Glutamatergic neuron (in vitro differentiated cells): ENCODE measurements around the gene DPP3. TPM values are rescaled to one million over a fixed set of nuclear protein-coding genes. Genes with fewer than 3 reads are reported as not detected.
"Not testable (repeated sequence)": the region's sequence is repeated elsewhere in the genome, so short reads cannot be mapped to it uniquely, and the experiment has no call there.

Experiments used
- DNase-seq: peaks from one replicate; pipeline ENCODE4 v3.0.0; 2022
- H3K27ac Mint-ChIP-seq: one replicate; pipeline ENCODE4 v1.8.0; 2020; ENCODE audit warnings: mild to moderate bottlenecking, mixed read lengths, inconsistent platforms; ENCODE audit not compliant: unreplicated experiment
- H3K27me3 Mint-ChIP-seq: one replicate; pipeline ENCODE4 v1.8.0; 2020; ENCODE audit warnings: mild to moderate bottlenecking, moderate library complexity, mixed read lengths, inconsistent platforms; ENCODE audit not compliant: unreplicated experiment
- H3K36me3 Mint-ChIP-seq: one replicate; pipeline ENCODE4 v1.8.0; 2020; ENCODE audit warnings: mild to moderate bottlenecking, mixed read lengths, inconsistent platforms; ENCODE audit not compliant: unreplicated experiment
- H3K4me1 Mint-ChIP-seq: one replicate; pipeline ENCODE4 v1.8.0; 2020; ENCODE audit warnings: mild to moderate bottlenecking, low read depth, mixed read lengths, inconsistent platforms; ENCODE audit not compliant: unreplicated experiment
- H3K4me3 Mint-ChIP-seq: one replicate; pipeline ENCODE4 v1.8.0; 2020; ENCODE audit warnings: mild to moderate bottlenecking, mixed read lengths, inconsistent platforms; ENCODE audit not compliant: unreplicated experiment
- H3K9me3 Mint-ChIP-seq: one replicate; pipeline ENCODE4 v1.8.0; 2020; ENCODE audit warnings: mild to moderate bottlenecking, moderate library complexity, mixed read lengths, inconsistent platforms; ENCODE audit not compliant: unreplicated experiment
- CTCF ChIP-seq: fragments of 200-600 bp; sonication (generic); IDR thresholded peaks from one replicate; pipeline ENCODE4 v1.5.0; 2021; ENCODE audit not compliant: partially characterized antibody, unreplicated experiment
- total RNA-seq: library from RNA; stranded (reverse); fragmentation: NEBNext Ultra II Directional; extraction: Animal tissue kit (Norgen Biotek cat#: 25700); gene quantifications from one replicate; pipeline ENCODE4 v1.2.1, GENCODE V29; 2021; ENCODE audit not compliant: unreplicated experiment

Gene DPP3
- total RNA-seq, 1 donor from 2014 or later: 72.0 TPM

GRCh38 chr11:66530927-66531709 lies 50.9 kb downstream of the DPP3 start:
- Mint-ChIP-seq H3K9me3 (no peaks in the 10 kb centered on the region), H3K27ac (no peak overlapping the region), H3K4me1 (no peaks in the 10 kb centered on the region), H3K27me3 (peaks cover 4% of the 10 kb centered on the region), H3K36me3 (no peaks in the 10 kb centered on the region), H3K4me3 (no peak overlapping the region)
- no peak for DNase-seq
- TF ChIP-seq CTCF: no peak

GRCh38 chr11:66531841-66532240 lies 51.6 kb downstream of the DPP3 start:
- Mint-ChIP-seq H3K27ac (no peak overlapping the region), H3K9me3 (no peaks in the 10 kb centered on the region), H3K36me3 (no peaks in the 10 kb centered on the region), H3K4me3 (no peak overlapping the region), H3K27me3 (peaks cover 4% of the 10 kb centered on the region), H3K4me1 (no peaks in the 10 kb centered on the region)
- TF ChIP-seq CTCF: no peak
- no peak for DNase-seq

DNA sequence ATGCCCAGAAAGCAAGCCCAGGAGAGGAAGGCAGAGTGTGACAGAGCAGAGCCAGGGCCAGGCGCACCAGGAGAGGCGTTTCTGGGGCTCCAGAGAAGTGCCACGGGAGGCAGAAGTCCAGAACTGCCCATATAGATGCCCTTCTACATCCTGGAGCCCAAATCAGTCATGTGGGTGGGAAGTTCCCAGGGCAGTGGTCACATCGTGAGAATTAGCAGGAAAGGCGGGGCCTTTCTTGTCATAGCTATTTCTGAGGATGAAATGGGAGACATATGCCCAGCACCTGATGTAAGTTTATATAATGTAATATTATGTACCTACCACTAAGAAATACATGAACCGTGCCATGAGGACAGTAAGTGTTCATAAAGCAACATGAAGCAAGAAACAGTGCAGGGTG lies 52.5 kb downstream of the DPP3 start:
- Mint-ChIP-seq H3K27ac (no peak overlapping the region), H3K36me3 (no peaks in the 10 kb centered on the region), H3K27me3 (peaks cover 7% of the 10 kb centered on the region), H3K9me3 (no peaks in the 10 kb centered on the region), H3K4me3 (no peak overlapping the region), H3K4me1 (no peaks in the 10 kb centered on the region)
- no peak for TF ChIP-seq CTCF
- DNase-seq: no peak

GRCh38 chr11:66539170-66539869 lies 59.1 kb downstream of the DPP3 start:
- peaks cover 11% of the 10 kb centered on the region for H3K27me3 Mint-ChIP-seq
- H3K4me3 Mint-ChIP-seq: no peak overlapping the region
- peaks cover 10% of the 10 kb centered on the region for H3K4me1 Mint-ChIP-seq
- peaks cover 11% of the 10 kb centered on the region for H3K9me3 Mint-ChIP-seq
- H3K36me3 Mint-ChIP-seq: peaks cover 1% of the 10 kb centered on the region
- no peak for TF ChIP-seq CTCF
- no peak overlapping the region for H3K27ac Mint-ChIP-seq
- no peak for DNase-seq

DNA sequence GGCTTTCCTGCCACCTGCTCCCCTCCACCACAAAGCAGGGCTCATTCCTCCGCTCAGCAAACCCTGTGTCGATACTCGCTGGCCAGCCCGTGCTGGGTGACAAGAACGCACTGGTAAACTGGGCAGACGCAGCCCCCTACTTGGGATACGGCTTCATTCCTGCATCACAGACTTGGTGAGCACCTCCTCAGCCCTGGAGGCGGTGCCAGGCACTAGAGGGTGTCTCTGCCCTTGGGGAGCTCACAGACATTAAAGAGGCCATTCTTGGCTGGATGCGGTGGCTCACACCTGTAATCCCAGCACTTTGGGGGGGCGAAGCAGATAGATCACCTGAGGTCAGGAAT lies 59.6 kb downstream of the DPP3 start:
- peaks cover 12% of the 10 kb centered on the region for H3K4me1 Mint-ChIP-seq
- H3K9me3 Mint-ChIP-seq: peaks cover 13% of the 10 kb centered on the region
- H3K27me3 Mint-ChIP-seq: peaks cover 12% of the 10 kb centered on the region
- H3K36me3 Mint-ChIP-seq: peaks cover 4% of the 10 kb centered on the region
- H3K4me3 Mint-ChIP-seq: no peak overlapping the region
- DNase-seq: no peak
- TF ChIP-seq CTCF: no peak
- H3K27ac Mint-ChIP-seq: no peak overlapping the region

DNA sequence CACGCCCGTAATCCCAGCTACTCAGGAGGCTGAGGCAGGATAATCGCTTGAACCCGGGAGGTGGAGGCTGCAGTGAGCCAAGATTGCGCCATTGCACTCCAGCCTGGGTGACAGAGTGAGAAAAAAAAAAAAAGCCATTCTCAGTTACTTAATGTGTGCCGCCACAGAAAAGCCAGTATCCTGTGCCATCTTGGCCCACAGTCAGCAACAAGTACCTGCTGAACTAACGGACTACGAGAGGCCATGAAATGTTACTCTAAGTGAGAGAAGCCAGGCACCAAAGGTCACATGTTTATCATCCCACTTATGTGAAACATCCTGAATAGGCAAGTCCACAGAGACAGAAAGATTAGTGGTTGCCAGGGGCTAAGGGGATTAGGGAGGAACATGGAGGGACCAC lies 60.4 kb downstream of the DPP3 start:
- H3K4me3 Mint-ChIP-seq, H3K36me3 Mint-ChIP-seq, H3K27ac Mint-ChIP-seq, DNase-seq: not testable (repeated sequence)
- Mint-ChIP-seq H3K27me3 (peaks cover 12% of the 10 kb centered on the region), H3K9me3 (peaks cover 13% of the 10 kb centered on the region), H3K4me1 (peaks cover 15% of the 10 kb centered on the region)
